NCI-H446 treated with DMSO at 0.1 percent for 48 hours (cell line): ENCODE measurements around the gene CRTC1.

Experiments
- DNase-seq: peaks from one replicate; lab custom pipeline; 2025; lab: John Stamatoyannopoulos, UW

The CRTC1 gene

GRCh38 chr19:18770663-18771327 is 87.3 kb downstream of the CRTC1 start:
- no peak for DNase-seq

- no peak for DNase-seq
Measured at GRCh38 chr19:18771328-18772242, 88.1 kb downstream of the CRTC1 start.

- no peak for DNase-seq
Measured at GRCh38 chr19:18772620-18773587, 89.4 kb downstream of the CRTC1 start.

GRCh38 chr19:18773682-18774081 is 90.2 kb downstream of the CRTC1 start:
- DNase-seq, result no peak

- DNase-seq, result no peak
Measured at GRCh38 chr19:18774107-18774506, 90.6 kb downstream of the CRTC1 start.

GRCh38 chr19:18774782-18775444 is 91.4 kb downstream of the CRTC1 start:
- no peak for DNase-seq

GRCh38 chr19:18775586-18776287 is 92.3 kb downstream of the CRTC1 start:
- no peak for DNase-seq

GRCh38 chr19:18776288-18776594 is 92.8 kb downstream of the CRTC1 start:
- no peak for DNase-seq

GRCh38 chr19:18776736-18777135 is 93.3 kb downstream of the CRTC1 start:
- DNase-seq, result no peak

GRCh38 chr19:18777301-18778075 is 94.0 kb downstream of the CRTC1 start:
- no peak for DNase-seq

GRCh38 chr19:18778076-18778389 is 94.6 kb downstream of the CRTC1 start:
- no peak for DNase-seq

- no peak for DNase-seq
Measured at GRCh38 chr19:18778826-18779495, 95.5 kb downstream of the CRTC1 start.

- no peak for DNase-seq
Measured at GRCh38 chr19:18780081-18780480, 96.6 kb downstream of the CRTC1 start.

GRCh38 chr19:18780631-18781030 is 97.2 kb downstream of the CRTC1 start:
- DNase-seq, result no peak

- no peak for DNase-seq
Measured at GRCh38 chr19:18781047-18781600, 97.6 kb downstream of the CRTC1 start.

GRCh38 chr19:18781885-18782527 is 98.5 kb downstream of the CRTC1 start:
- DNase-seq, result no peak

- no peak for DNase-seq
Measured at GRCh38 chr19:18782559-18783225, 99.2 kb downstream of the CRTC1 start.

GRCh38 chr19:18783958-18784785 is 100.7 kb downstream of the CRTC1 start:
- DNase-seq, result no peak
